Breast epithelium (tissue), 3 donors: ENCODE results near the gene KIF9.

ENCODE experiments used
- CTCF ChIP-seq, 3 donors: fragments of 450-650 bp; IDR thresholded peaks; one replicate each; pipeline ENCODE4 v1.5.1; 2016 to 2017; ENCODE audit warnings: antibody characterized with exemption in 3 of 3, mild to moderate bottlenecking in 3 of 3, moderate library complexity in 3 of 3
- POLR2A ChIP-seq: fragments of 450-650 bp; IDR thresholded peaks from one replicate; pipeline ENCODE4 v1.6.1; 2016; ENCODE audit warnings: antibody characterized with exemption, mild to moderate bottlenecking, moderate library complexity
- POLR2AphosphoS5 ChIP-seq, 3 donors: sonication (generic); formaldehyde crosslinking; IDR thresholded peaks; one replicate each; pipeline ENCODE4 v1.6.1; 2017; ENCODE audit warnings: antibody characterized with exemption in 3 of 3

DNA sequence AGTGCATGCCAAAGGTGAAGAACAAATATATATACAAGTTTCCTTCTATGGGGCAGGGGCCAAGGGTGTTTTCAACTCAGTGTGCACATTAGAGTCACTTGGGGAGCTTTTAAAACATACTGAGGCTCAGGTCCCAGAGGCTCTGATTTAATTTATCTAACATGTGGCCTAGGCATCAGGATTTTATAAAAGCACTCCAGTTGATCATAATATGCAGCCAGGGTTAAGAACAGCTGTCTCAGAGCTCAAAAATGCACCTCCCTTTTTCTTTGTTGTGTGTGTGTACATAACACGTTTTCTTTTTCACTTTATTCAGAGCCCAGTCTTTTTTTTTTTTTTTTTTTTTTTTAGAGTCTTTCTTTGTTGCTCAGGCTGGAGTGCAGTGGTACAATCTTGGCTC is 60.8 kb downstream of the KIF9 start:
- TF ChIP-seq CTCF (IDR thresholded peaks at IDR 0.05) (no peak), POLR2AphosphoS5 (IDR thresholded peaks at IDR 0.05) (no peak), POLR2A (no peak)
